Measurements from ENCODE around the gene PYGO1.

PYGO1 gene

DNA sequence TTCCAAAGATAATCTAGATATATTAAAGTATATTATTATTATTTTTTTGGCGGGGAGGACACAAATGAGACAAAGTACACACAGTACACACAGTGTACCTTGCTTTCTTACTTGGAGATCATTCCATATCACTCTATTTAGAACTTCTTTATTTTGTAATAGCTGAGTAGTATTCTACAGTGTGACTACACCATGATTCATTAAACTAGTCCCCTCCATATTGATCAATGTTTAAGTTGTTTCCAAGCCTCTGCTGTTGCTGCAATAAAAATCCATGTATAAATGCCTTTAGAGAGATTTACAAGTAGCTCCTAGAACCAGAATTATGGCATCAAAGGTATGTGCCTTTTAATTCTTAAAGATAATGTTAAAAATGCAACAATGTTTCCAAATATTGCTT is 38.8 kb downstream of the PYGO1 start:
- H3K4me3 ChIP-seq (ENCODE audit: insufficient read depth, low read length, poor library complexity, severe bottlenecking): no peak overlapping the region
- TF ChIP-seq EZH2phosphoT487 (conservative IDR thresholded peaks at IDR 0.05; ENCODE audit: low read length) (no peak), CTCF (IDR thresholded peaks at IDR 0.05; ENCODE audit: insufficient read depth, low read length, poor library complexity, severe bottlenecking) (no peak)
- no peak overlapping the region for H2AFZ ChIP-seq (ENCODE audit: low read depth, low read length, severe bottlenecking)
- no peak overlapping the region for H3K9ac ChIP-seq (ENCODE audit: low read length)
- H3K9me2 ChIP-seq (replicated peaks; ENCODE audit: insufficient read depth, low read length): no peaks in the 10 kb centered on the region
- H3K27ac ChIP-seq (ENCODE audit: low read depth, low read length): no peak overlapping the region
- no peak overlapping the region for H3K4me2 ChIP-seq (ENCODE audit: low read depth, low read length, poor library complexity, severe bottlenecking)
- no peaks in the 10 kb centered on the region for H4K20me1 ChIP-seq (ENCODE audit: low read depth, low read length)
- no peaks in the 10 kb centered on the region for H3K9me3 ChIP-seq (ENCODE audit: insufficient read depth, low read length)
- H3F3A ChIP-seq (ENCODE audit: insufficient read depth): no peaks in the 10 kb centered on the region
- H3K36me3 ChIP-seq (ENCODE audit: low read length): no peaks in the 10 kb centered on the region; the same call in 1 of the 2 replicates
- no peaks in the 10 kb centered on the region for H3K27me3 ChIP-seq (ENCODE audit: low read length)
- no peaks in the 10 kb centered on the region for H3K79me2 ChIP-seq (ENCODE audit: insufficient read depth, low read length)

DNA sequence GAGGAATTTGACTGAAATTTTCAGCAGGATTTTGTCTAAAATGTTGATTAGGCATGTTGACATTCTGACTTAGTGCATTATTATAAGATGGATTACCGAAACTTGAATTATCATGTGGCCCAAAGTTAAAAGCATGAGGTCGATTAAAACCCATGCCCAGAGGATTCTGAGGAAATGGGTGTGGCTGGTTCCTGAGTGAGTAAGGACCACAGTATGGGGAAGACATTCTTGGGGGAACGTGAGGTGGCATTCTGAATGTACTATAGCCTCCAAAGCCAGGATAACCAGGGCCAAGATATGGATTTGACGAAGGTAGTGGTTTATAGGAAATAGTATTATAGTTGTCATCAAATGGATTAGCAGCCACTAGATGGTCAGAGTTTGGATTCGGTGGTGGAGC is 41.4 kb downstream of the PYGO1 start:
- H3K9ac ChIP-seq (ENCODE audit: low read length): no peak overlapping the region
- no peaks in the 10 kb centered on the region for H3K79me2 ChIP-seq (ENCODE audit: insufficient read depth, low read length)
- no peaks in the 10 kb centered on the region for H3K9me2 ChIP-seq (replicated peaks; ENCODE audit: insufficient read depth, low read length)
- H3F3A ChIP-seq (ENCODE audit: insufficient read depth): no peaks in the 10 kb centered on the region
- H3K4me2 ChIP-seq (ENCODE audit: low read depth, low read length, poor library complexity, severe bottlenecking): no peak overlapping the region
- H4K20me1 ChIP-seq (ENCODE audit: low read depth, low read length): no peaks in the 10 kb centered on the region
- H3K4me3 ChIP-seq (ENCODE audit: insufficient read depth, low read length, poor library complexity, severe bottlenecking): no peak overlapping the region
- no peaks in the 10 kb centered on the region for H3K27me3 ChIP-seq (ENCODE audit: low read length)
- no peaks in the 10 kb centered on the region; the same call in 1 of the 2 replicates for H3K36me3 ChIP-seq (ENCODE audit: low read length)
- TF ChIP-seq EZH2phosphoT487 (conservative IDR thresholded peaks at IDR 0.05; ENCODE audit: low read length) (no peak), CTCF (IDR thresholded peaks at IDR 0.05; ENCODE audit: insufficient read depth, low read length, poor library complexity, severe bottlenecking) (no peak)
- no peaks in the 10 kb centered on the region for H3K9me3 ChIP-seq (ENCODE audit: insufficient read depth, low read length)
- H3K27ac ChIP-seq (ENCODE audit: low read depth, low read length): no peak overlapping the region
- H2AFZ ChIP-seq (ENCODE audit: low read depth, low read length, severe bottlenecking): no peak overlapping the region

- TF ChIP-seq EZH2phosphoT487 (conservative IDR thresholded peaks at IDR 0.05; ENCODE audit: low read length) (no peak), CTCF (IDR thresholded peaks at IDR 0.05; ENCODE audit: insufficient read depth, low read length, poor library complexity, severe bottlenecking) (no peak)
- Histone ChIP-seq H3K9me3 (ENCODE audit: insufficient read depth, low read length) (no peaks in the 10 kb centered on the region), H3K27ac (ENCODE audit: low read depth, low read length) (no peak overlapping the region), H3K9me2 (replicated peaks; ENCODE audit: insufficient read depth, low read length) (no peaks in the 10 kb centered on the region), H3K36me3 (ENCODE audit: low read length) (no peaks in the 10 kb centered on the region), H3F3A (ENCODE audit: insufficient read depth) (no peaks in the 10 kb centered on the region), H3K4me3 (ENCODE audit: insufficient read depth, low read length, poor library complexity, severe bottlenecking) (no peak overlapping the region), H3K79me2 (ENCODE audit: insufficient read depth, low read length) (no peaks in the 10 kb centered on the region), H2AFZ (ENCODE audit: low read depth, low read length, severe bottlenecking) (no peak overlapping the region), H3K4me2 (ENCODE audit: low read depth, low read length, poor library complexity, severe bottlenecking) (no peak overlapping the region), H3K27me3 (ENCODE audit: low read length) (no peaks in the 10 kb centered on the region), H4K20me1 (ENCODE audit: low read depth, low read length) (no peaks in the 10 kb centered on the region), H3K9ac (ENCODE audit: low read length) (no peak overlapping the region)
Measured at GRCh38 chr15:55535436-55535835, 52.7 kb downstream of the PYGO1 start.
